ENCODE results near the gene CDC42BPG.

Gene CDC42BPG

GRCh38 chr11:64838600-64839334, 5.7 kb downstream of the CDC42BPG start:
- H3K27me3 ChIP-seq (ENCODE audit: insufficient read depth, low read length): no peaks in the 10 kb centered on the region
- no peak overlapping the region for H3K4me3 ChIP-seq (ENCODE audit: low read depth, low read length)
- H3K27ac ChIP-seq (ENCODE audit: low read depth, low read length): no peak overlapping the region
- H2AFZ ChIP-seq (ENCODE audit: low read length, unreplicated experiment): no peak overlapping the region
- peaks cover 11% of the 10 kb centered on the region for H3K4me1 ChIP-seq (ENCODE audit: control insufficient read depth, insufficient read depth, low read length, unreplicated experiment)
- H3K36me3 ChIP-seq (ENCODE audit: insufficient read depth, low read length): no peaks in the 10 kb centered on the region
- H3K79me2 ChIP-seq (ENCODE audit: control insufficient read depth, insufficient read depth, low read length, unreplicated experiment): no peaks in the 10 kb centered on the region

GRCh38 chr11:64837887-64838351, 6.5 kb downstream of the CDC42BPG start:
- Histone ChIP-seq H3K4me3 (ENCODE audit: low read depth, low read length) (no peak overlapping the region), H3K36me3 (ENCODE audit: insufficient read depth, low read length) (no peaks in the 10 kb centered on the region), H2AFZ (ENCODE audit: low read length, unreplicated experiment) (no peak overlapping the region)

GRCh38 chr11:64836448-64837072, 7.9 kb downstream of the CDC42BPG start:
- no peaks in the 10 kb centered on the region for H3K79me2 ChIP-seq (ENCODE audit: control insufficient read depth, insufficient read depth, low read length, unreplicated experiment)
- H3K27ac ChIP-seq (ENCODE audit: low read depth, low read length): no peak overlapping the region
- H3K27me3 ChIP-seq (ENCODE audit: insufficient read depth, low read length): no peaks in the 10 kb centered on the region
- H3K4me1 ChIP-seq (ENCODE audit: control insufficient read depth, insufficient read depth, low read length, unreplicated experiment): no peaks in the 10 kb centered on the region
- no peak overlapping the region for H2AFZ ChIP-seq (ENCODE audit: low read length, unreplicated experiment)
- no peaks in the 10 kb centered on the region for H3K36me3 ChIP-seq (ENCODE audit: insufficient read depth, low read length)
- no peak overlapping the region for H3K4me3 ChIP-seq (ENCODE audit: low read depth, low read length)

More at GRCh38 chr11:64837887-64838351, 6.5 kb downstream of the CDC42BPG start:
- H3K27ac ChIP-seq (ENCODE audit: low read depth, low read length): no peak overlapping the region
- H3K4me1 ChIP-seq (ENCODE audit: control insufficient read depth, insufficient read depth, low read length, unreplicated experiment): peaks cover 3% of the 10 kb centered on the region
- no peaks in the 10 kb centered on the region for H3K27me3 ChIP-seq (ENCODE audit: insufficient read depth, low read length)
- no peaks in the 10 kb centered on the region for H3K79me2 ChIP-seq (ENCODE audit: control insufficient read depth, insufficient read depth, low read length, unreplicated experiment)

- no peaks in the 10 kb centered on the region for H3K27me3 ChIP-seq (ENCODE audit: insufficient read depth, low read length)
- no peaks in the 10 kb centered on the region for H3K4me1 ChIP-seq (ENCODE audit: control insufficient read depth, insufficient read depth, low read length, unreplicated experiment)
- no peaks in the 10 kb centered on the region for H3K36me3 ChIP-seq (ENCODE audit: insufficient read depth, low read length)
- no peak overlapping the region for H3K4me3 ChIP-seq (ENCODE audit: low read depth, low read length)
- H2AFZ ChIP-seq (ENCODE audit: low read length, unreplicated experiment): no peak overlapping the region
- H3K27ac ChIP-seq (ENCODE audit: low read depth, low read length): no peak overlapping the region
- H3K79me2 ChIP-seq (ENCODE audit: control insufficient read depth, insufficient read depth, low read length, unreplicated experiment): no peaks in the 10 kb centered on the region
Measured at GRCh38 chr11:64835616-64836447, 8.6 kb downstream of the CDC42BPG start.

- H3K4me1 ChIP-seq (ENCODE audit: control insufficient read depth, insufficient read depth, low read length, unreplicated experiment): no peaks in the 10 kb centered on the region
Measured at GRCh38 chr11:64834723-64835615, 9.5 kb downstream of the CDC42BPG start.

GRCh38 chr11:64834031-64834722, 10.3 kb downstream of the CDC42BPG start:
- H3K27ac ChIP-seq (ENCODE audit: low read depth, low read length): no peak overlapping the region
- H3K36me3 ChIP-seq (ENCODE audit: insufficient read depth, low read length): no peaks in the 10 kb centered on the region

More at GRCh38 chr11:64834723-64835615, 9.5 kb downstream of the CDC42BPG start:
- no peaks in the 10 kb centered on the region for H3K79me2 ChIP-seq (ENCODE audit: control insufficient read depth, insufficient read depth, low read length, unreplicated experiment)
- no peak overlapping the region for H2AFZ ChIP-seq (ENCODE audit: low read length, unreplicated experiment)
- H3K27me3 ChIP-seq (ENCODE audit: insufficient read depth, low read length): no peaks in the 10 kb centered on the region
- H3K36me3 ChIP-seq (ENCODE audit: insufficient read depth, low read length): no peaks in the 10 kb centered on the region
- no peak overlapping the region for H3K4me3 ChIP-seq (ENCODE audit: low read depth, low read length)
- no peak overlapping the region for H3K27ac ChIP-seq (ENCODE audit: low read depth, low read length)

GRCh38 chr11:64833509-64833908, 10.9 kb downstream of the CDC42BPG start:
- Histone ChIP-seq H3K27ac (ENCODE audit: low read depth, low read length) (no peak overlapping the region), H3K36me3 (ENCODE audit: insufficient read depth, low read length) (no peaks in the 10 kb centered on the region), H3K4me3 (ENCODE audit: low read depth, low read length) (no peak overlapping the region), H3K79me2 (ENCODE audit: control insufficient read depth, insufficient read depth, low read length, unreplicated experiment) (no peaks in the 10 kb centered on the region), H3K27me3 (ENCODE audit: insufficient read depth, low read length) (no peaks in the 10 kb centered on the region), H3K4me1 (ENCODE audit: control insufficient read depth, insufficient read depth, low read length, unreplicated experiment) (no peaks in the 10 kb centered on the region), H2AFZ (ENCODE audit: low read length, unreplicated experiment) (no peak overlapping the region)

More at GRCh38 chr11:64834031-64834722, 10.3 kb downstream of the CDC42BPG start:
- H3K4me3 ChIP-seq (ENCODE audit: low read depth, low read length): no peak overlapping the region
- no peaks in the 10 kb centered on the region for H3K27me3 ChIP-seq (ENCODE audit: insufficient read depth, low read length)
- H2AFZ ChIP-seq (ENCODE audit: low read length, unreplicated experiment): no peak overlapping the region
- no peaks in the 10 kb centered on the region for H3K79me2 ChIP-seq (ENCODE audit: control insufficient read depth, insufficient read depth, low read length, unreplicated experiment)
- H3K4me1 ChIP-seq (ENCODE audit: control insufficient read depth, insufficient read depth, low read length, unreplicated experiment): no peaks in the 10 kb centered on the region

- no peaks in the 10 kb centered on the region for H3K36me3 ChIP-seq (ENCODE audit: insufficient read depth, low read length)
- H2AFZ ChIP-seq (ENCODE audit: low read length, unreplicated experiment): no peak overlapping the region
- no peaks in the 10 kb centered on the region for H3K79me2 ChIP-seq (ENCODE audit: control insufficient read depth, insufficient read depth, low read length, unreplicated experiment)
- H3K4me1 ChIP-seq (ENCODE audit: control insufficient read depth, insufficient read depth, low read length, unreplicated experiment): no peaks in the 10 kb centered on the region
- H3K27ac ChIP-seq (ENCODE audit: low read depth, low read length): no peak overlapping the region
- no peaks in the 10 kb centered on the region for H3K27me3 ChIP-seq (ENCODE audit: insufficient read depth, low read length)
- H3K4me3 ChIP-seq (ENCODE audit: low read depth, low read length): no peak overlapping the region
Measured at GRCh38 chr11:64833198-64833502, 11.3 kb downstream of the CDC42BPG start.

- no peaks in the 10 kb centered on the region for H3K79me2 ChIP-seq (ENCODE audit: control insufficient read depth, insufficient read depth, low read length, unreplicated experiment)
Measured at GRCh38 chr11:64832467-64833197, 11.8 kb downstream of the CDC42BPG start.

More at GRCh38 chr11:64832467-64833197, 11.8 kb downstream of the CDC42BPG start:
- H3K27me3 ChIP-seq (ENCODE audit: insufficient read depth, low read length): no peaks in the 10 kb centered on the region
- H3K4me3 ChIP-seq (ENCODE audit: low read depth, low read length): no peak overlapping the region
- H3K36me3 ChIP-seq (ENCODE audit: insufficient read depth, low read length): no peaks in the 10 kb centered on the region
- H2AFZ ChIP-seq (ENCODE audit: low read length, unreplicated experiment): no peak overlapping the region
- H3K27ac ChIP-seq (ENCODE audit: low read depth, low read length): no peak overlapping the region
- H3K4me1 ChIP-seq (ENCODE audit: control insufficient read depth, insufficient read depth, low read length, unreplicated experiment): no peaks in the 10 kb centered on the region

Measured in ACC112 (cell line).